H1 (cell line): ENCODE measurements around the gene HDAC9. TPM values are rescaled to one million over a fixed set of nuclear protein-coding genes. Genes with fewer than 3 reads are reported as not detected.

Experiments used
- ATF2 ChIP-seq: IDR thresholded peaks from 2 replicates; pipeline ENCODE4 v1.6.1; 2012; ENCODE audit warnings: low read length, inconsistent platforms
- BCL11A ChIP-seq, 2 experiments: IDR thresholded peaks; one replicate each; pipeline ENCODE4 v1.6.1; 2011; ENCODE audit warnings: low read depth in 2 of 2, low read length in 2 of 2, mild to moderate bottlenecking in 2 of 2
- CBX5 ChIP-seq: fragments of 300-800, 300-1000 bp; sonication (generic); IDR thresholded peaks from 2 replicates; pipeline ENCODE4 v1.7.1; 2016; ENCODE audit warnings: antibody characterized with exemption, low read length, low read depth
- HDAC6 ChIP-seq: IDR thresholded peaks from one replicate; pipeline ENCODE4 v1.7.1; 2012; ENCODE audit warnings: low read depth, mild to moderate bottlenecking, inconsistent platforms, low read length, moderate library complexity
- POLR2A ChIP-seq, 2 experiments: IDR thresholded peaks; 1 replicate in 1 of 2; 2 replicates in 1 of 2; pipeline ENCODE4 v1.6.1; 2011; ENCODE audit warnings: low read depth in 2 of 2, low read length in 2 of 2, mild to moderate bottlenecking in 2 of 2; ENCODE audit errors: control extremely low read depth in 1 of 2
- SIRT6 ChIP-seq: IDR thresholded peaks from one replicate; pipeline ENCODE4 v1.7.1; 2012; ENCODE audit warnings: low read length, inconsistent platforms
- TBP ChIP-seq: IDR thresholded peaks from 2 replicates; pipeline ENCODE4 v1.6.1; 2011; ENCODE audit warnings: low read depth, low read length, improper control_type of control experiment
- polyA plus RNA-seq, 7 experiments: library from polyadenylated mRNA; depleted of rRNA in 3 of 7; stranded (reverse) in 5 of 7; unstranded in 2 of 7; fragments of >200 nt in 5 of 7; fragments of 200-250 nt in 2 of 7; gene quantifications; 1 replicate in 5 of 7; 2 replicates in 1 of 7; 4 replicates in 1 of 7; pipeline versions ENCODE4 v1.2.1 to v1.2.3, GENCODE V29; 2011 to 2013; ENCODE audit warnings: missing spikeins in 2 of 7, mixed read lengths in 2 of 7
- total RNA-seq: library from RNA; stranded (reverse); fragmentation: NEBNext Ultra II Directional; extraction: Animal tissue kit (Norgen Biotek cat#: 25700); gene quantifications from 2 replicates; pipeline ENCODE4 v1.2.1, GENCODE V29; 2021
- TF ChIP-seq, protein P1 (sequence below): fragments of 300-600 bp; sonication (generic); IDR thresholded peaks from 2 replicates; pipeline ENCODE4 v1.7.1; 2012; ENCODE audit warnings: low read length, moderate library complexity, mild to moderate bottlenecking, inconsistent platforms; ENCODE audit not compliant: insufficient replicate concordance

HDAC9 gene
- total and polyA plus RNA-seq, 2 of the 8 experiments (the other 6 are each of a cell fraction or from before 2014, with no cell fraction given), result 9.5 to 13.1 TPM

GRCh38 chr7:18573410-18574234 is 78.1 kb downstream of the HDAC9 start (continued):
- no peak for TF ChIP-seq BCL11A (IDR thresholded peaks at IDR 0.05; ENCODE audit: low read depth in 2 of 2, low read length in 2 of 2)
- TF ChIP-seq HDAC6, result no peak
- no peak for TF ChIP-seq SIRT6
- no peak for TF ChIP-seq ATF2
- TF ChIP-seq CBX5, result no peak
- TF ChIP-seq, protein P1, sequence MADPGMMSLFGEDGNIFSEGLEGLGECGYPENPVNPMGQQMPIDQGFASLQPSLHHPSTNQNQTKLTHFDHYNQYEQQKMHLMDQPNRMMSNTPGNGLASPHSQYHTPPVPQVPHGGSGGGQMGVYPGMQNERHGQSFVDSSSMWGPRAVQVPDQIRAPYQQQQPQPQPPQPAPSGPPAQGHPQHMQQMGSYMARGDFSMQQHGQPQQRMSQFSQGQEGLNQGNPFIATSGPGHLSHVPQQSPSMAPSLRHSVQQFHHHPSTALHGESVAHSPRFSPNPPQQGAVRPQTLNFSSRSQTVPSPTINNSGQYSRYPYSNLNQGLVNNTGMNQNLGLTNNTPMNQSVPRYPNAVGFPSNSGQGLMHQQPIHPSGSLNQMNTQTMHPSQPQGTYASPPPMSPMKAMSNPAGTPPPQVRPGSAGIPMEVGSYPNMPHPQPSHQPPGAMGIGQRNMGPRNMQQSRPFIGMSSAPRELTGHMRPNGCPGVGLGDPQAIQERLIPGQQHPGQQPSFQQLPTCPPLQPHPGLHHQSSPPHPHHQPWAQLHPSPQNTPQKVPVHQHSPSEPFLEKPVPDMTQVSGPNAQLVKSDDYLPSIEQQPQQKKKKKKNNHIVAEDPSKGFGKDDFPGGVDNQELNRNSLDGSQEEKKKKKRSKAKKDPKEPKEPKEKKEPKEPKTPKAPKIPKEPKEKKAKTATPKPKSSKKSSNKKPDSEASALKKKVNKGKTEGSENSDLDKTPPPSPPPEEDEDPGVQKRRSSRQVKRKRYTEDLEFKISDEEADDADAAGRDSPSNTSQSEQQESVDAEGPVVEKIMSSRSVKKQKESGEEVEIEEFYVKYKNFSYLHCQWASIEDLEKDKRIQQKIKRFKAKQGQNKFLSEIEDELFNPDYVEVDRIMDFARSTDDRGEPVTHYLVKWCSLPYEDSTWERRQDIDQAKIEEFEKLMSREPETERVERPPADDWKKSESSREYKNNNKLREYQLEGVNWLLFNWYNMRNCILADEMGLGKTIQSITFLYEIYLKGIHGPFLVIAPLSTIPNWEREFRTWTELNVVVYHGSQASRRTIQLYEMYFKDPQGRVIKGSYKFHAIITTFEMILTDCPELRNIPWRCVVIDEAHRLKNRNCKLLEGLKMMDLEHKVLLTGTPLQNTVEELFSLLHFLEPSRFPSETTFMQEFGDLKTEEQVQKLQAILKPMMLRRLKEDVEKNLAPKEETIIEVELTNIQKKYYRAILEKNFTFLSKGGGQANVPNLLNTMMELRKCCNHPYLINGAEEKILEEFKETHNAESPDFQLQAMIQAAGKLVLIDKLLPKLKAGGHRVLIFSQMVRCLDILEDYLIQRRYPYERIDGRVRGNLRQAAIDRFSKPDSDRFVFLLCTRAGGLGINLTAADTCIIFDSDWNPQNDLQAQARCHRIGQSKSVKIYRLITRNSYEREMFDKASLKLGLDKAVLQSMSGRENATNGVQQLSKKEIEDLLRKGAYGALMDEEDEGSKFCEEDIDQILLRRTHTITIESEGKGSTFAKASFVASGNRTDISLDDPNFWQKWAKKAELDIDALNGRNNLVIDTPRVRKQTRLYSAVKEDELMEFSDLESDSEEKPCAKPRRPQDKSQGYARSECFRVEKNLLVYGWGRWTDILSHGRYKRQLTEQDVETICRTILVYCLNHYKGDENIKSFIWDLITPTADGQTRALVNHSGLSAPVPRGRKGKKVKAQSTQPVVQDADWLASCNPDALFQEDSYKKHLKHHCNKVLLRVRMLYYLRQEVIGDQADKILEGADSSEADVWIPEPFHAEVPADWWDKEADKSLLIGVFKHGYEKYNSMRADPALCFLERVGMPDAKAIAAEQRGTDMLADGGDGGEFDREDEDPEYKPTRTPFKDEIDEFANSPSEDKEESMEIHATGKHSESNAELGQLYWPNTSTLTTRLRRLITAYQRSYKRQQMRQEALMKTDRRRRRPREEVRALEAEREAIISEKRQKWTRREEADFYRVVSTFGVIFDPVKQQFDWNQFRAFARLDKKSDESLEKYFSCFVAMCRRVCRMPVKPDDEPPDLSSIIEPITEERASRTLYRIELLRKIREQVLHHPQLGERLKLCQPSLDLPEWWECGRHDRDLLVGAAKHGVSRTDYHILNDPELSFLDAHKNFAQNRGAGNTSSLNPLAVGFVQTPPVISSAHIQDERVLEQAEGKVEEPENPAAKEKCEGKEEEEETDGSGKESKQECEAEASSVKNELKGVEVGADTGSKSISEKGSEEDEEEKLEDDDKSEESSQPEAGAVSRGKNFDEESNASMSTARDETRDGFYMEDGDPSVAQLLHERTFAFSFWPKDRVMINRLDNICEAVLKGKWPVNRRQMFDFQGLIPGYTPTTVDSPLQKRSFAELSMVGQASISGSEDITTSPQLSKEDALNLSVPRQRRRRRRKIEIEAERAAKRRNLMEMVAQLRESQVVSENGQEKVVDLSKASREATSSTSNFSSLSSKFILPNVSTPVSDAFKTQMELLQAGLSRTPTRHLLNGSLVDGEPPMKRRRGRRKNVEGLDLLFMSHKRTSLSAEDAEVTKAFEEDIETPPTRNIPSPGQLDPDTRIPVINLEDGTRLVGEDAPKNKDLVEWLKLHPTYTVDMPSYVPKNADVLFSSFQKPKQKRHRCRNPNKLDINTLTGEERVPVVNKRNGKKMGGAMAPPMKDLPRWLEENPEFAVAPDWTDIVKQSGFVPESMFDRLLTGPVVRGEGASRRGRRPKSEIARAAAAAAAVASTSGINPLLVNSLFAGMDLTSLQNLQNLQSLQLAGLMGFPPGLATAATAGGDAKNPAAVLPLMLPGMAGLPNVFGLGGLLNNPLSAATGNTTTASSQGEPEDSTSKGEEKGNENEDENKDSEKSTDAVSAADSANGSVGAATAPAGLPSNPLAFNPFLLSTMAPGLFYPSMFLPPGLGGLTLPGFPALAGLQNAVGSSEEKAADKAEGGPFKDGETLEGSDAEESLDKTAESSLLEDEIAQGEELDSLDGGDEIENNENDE, result no peak
- TF ChIP-seq POLR2A (IDR thresholded peaks at IDR 0.05; ENCODE audit: control extremely low read depth in 1 of 2, low read depth in 2 of 2, low read length in 2 of 2), result no peak
- no peak for TF ChIP-seq TBP
